GM12878 (cell line): ENCODE results near the gene CERK. TPM values are rescaled to one million over a fixed set of nuclear protein-coding genes. Genes with fewer than 3 reads are reported as not detected.

Experiments used
- BMI1 ChIP-seq: fragments of 450-650 bp; IDR thresholded peaks from 2 replicates; pipeline ENCODE4 v1.6.1; 2016; ENCODE audit warnings: mild to moderate bottlenecking, moderate library complexity, borderline replicate concordance
- BRCA1 ChIP-seq: IDR thresholded peaks from 2 replicates; pipeline ENCODE4 v1.6.1; 2011; ENCODE audit warnings: low read depth, low read length, improper control_type of control experiment
- CBX5 ChIP-seq: sonication (generic); IDR thresholded peaks from 2 replicates; pipeline ENCODE4 v1.6.1; 2016; ENCODE audit warnings: low read depth, moderate library complexity, mild to moderate bottlenecking, inconsistent platforms
- HCFC1 ChIP-seq: fragments of 150-350 bp; IDR thresholded peaks from 2 replicates; pipeline ENCODE4 v1.6.1; 2014; ENCODE audit warnings: low read length
- IRF5 ChIP-seq: fragments of 450-650 bp; IDR thresholded peaks from 2 replicates; pipeline ENCODE4 v1.6.1; 2017; ENCODE audit warnings: borderline replicate concordance
- PKNOX1 ChIP-seq: fragments of 450-650 bp; IDR thresholded peaks from 2 replicates; pipeline ENCODE4 v1.6.1; 2016; ENCODE audit warnings: mild to moderate bottlenecking
- RBBP5 ChIP-seq: fragments of 200-600 bp; sonication (generic); conservative IDR thresholded peaks from 2 replicates; pipeline ENCODE4 v1.6.1; 2016
- ZBTB11 ChIP-seq: fragments of 450-650 bp; formaldehyde crosslinking; IDR thresholded peaks from 2 replicates; pipeline ENCODE4 v1.5.0; 2022; ENCODE audit warnings: mild to moderate bottlenecking, missing genetic modification characterization
- ZBTB4 ChIP-seq: fragments of 450-650 bp; formaldehyde crosslinking; IDR thresholded peaks from 2 replicates; pipeline ENCODE4 v1.4.0; 2022; ENCODE audit warnings: mild to moderate bottlenecking, moderate library complexity
- ZNF592 ChIP-seq: fragments of 450-650 bp; IDR thresholded peaks from 2 replicates; pipeline ENCODE4 v1.6.1; 2017; ENCODE audit warnings: mild to moderate bottlenecking, moderate library complexity
- polyA plus RNA-seq, 11 experiments: library from polyadenylated mRNA; depleted of rRNA in 4 of 11; unstranded in 6 of 11; stranded (reverse) in 5 of 11; fragments of >200 nt; fragmentation: Nextera tagmentation in 4 of 11; fragmentation: Illumina TruSeq in 1 of 11; extraction: Ambion mirVana in 4 of 11; extraction: Trizol in 1 of 11; gene quantifications; 1 replicate in 1 of 11; 2 replicates in 10 of 11; pipeline versions ENCODE4 v1.2.1 to v1.2.3, GENCODE V29; 2011 to 2016; ENCODE audit warnings: inconsistent platforms in 2 of 11, missing spikeins in 2 of 11, low read depth in 1 of 11
- total RNA-seq, 4 experiments: library from RNA; depleted of rRNA in 3 of 4; stranded (reverse); fragments of >200 nt in 3 of 4; fragmentation: Illumina TruSeq in 1 of 4; extraction: Trizol in 1 of 4; gene quantifications; 2 replicates each; pipeline versions ENCODE4 v1.2.1 to v1.2.3, GENCODE V29; 2013 to 2021
- TF ChIP-seq, protein P1 (sequence below): IDR thresholded peaks from 2 replicates; pipeline ENCODE4 v1.6.1; 2011; ENCODE audit warnings: mild to moderate bottlenecking, low read depth, low read length, moderate library complexity; ENCODE audit not compliant: insufficient replicate concordance
- TF ChIP-seq, protein P2 (sequence below): fragments of 450-650 bp; IDR thresholded peaks from 2 replicates; pipeline ENCODE4 v1.6.1; 2014; ENCODE audit warnings: mild to moderate bottlenecking

Gene CERK
- total and polyA plus RNA-seq, 10 of the 15 experiments (the other 5 are each of a cell fraction or from before 2014, with no cell fraction given), result 4.0 to 41.1 (median 30.2) TPM

DNA sequence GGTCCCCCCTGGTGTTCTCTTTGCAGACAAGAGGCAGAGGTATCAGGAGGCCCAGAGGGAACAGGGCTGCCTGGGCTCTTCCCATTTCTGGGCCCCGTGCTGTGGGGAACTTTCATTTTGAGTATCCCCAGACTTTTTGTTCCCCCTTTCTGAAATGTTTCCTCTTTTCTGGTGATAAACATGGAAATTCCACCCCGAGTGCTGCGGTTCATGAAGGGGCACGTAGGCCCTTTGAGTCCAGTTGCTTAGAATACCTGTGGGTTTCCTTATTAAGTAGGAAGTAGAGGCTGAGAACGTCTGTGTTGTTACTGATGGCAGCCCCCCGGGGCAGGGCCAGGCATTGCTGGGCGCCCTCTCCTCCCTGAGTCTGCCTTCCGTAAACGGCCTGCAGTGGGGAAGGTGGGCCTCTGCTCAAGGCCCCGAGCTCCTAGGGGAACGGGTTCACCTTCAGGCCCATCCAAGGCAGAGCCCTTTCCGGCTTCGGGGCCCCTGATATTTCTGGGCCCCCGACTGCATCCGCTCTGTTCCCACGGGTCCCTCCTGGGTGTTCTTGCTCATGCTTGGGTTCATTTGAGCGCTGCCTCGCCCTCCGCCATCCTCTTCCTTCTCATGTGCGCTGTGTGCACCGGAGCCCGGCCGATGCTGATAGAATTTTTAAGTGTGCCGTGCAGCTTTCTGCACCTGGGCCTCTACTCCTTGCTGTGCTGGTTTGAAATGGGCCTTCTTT, 36.4 kb upstream of the CERK start (continued):
- no peak for TF ChIP-seq IRF5
- no peak for TF ChIP-seq ZBTB11 (CRISPR knock-in tag)
- TF ChIP-seq CBX5, result no peak
- TF ChIP-seq HCFC1, result no peak
- no peak for TF ChIP-seq ZBTB4
- TF ChIP-seq, protein P1, sequence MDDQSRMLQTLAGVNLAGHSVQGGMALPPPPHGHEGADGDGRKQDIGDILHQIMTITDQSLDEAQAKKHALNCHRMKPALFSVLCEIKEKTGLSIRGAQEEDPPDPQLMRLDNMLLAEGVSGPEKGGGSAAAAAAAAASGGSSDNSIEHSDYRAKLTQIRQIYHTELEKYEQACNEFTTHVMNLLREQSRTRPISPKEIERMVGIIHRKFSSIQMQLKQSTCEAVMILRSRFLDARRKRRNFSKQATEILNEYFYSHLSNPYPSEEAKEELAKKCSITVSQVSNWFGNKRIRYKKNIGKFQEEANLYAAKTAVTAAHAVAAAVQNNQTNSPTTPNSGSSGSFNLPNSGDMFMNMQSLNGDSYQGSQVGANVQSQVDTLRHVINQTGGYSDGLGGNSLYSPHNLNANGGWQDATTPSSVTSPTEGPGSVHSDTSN, result no peak
- TF ChIP-seq PKNOX1, result no peak
- TF ChIP-seq BRCA1, result no peak
- no peak for TF ChIP-seq ZNF592
- TF ChIP-seq, protein P2, sequence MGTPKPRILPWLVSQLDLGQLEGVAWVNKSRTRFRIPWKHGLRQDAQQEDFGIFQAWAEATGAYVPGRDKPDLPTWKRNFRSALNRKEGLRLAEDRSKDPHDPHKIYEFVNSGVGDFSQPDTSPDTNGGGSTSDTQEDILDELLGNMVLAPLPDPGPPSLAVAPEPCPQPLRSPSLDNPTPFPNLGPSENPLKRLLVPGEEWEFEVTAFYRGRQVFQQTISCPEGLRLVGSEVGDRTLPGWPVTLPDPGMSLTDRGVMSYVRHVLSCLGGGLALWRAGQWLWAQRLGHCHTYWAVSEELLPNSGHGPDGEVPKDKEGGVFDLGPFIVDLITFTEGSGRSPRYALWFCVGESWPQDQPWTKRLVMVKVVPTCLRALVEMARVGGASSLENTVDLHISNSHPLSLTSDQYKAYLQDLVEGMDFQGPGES, result no peak
- no peak for TF ChIP-seq RBBP5
- no peak for TF ChIP-seq BMI1
